HL-60/S4 treated with phorbol 12-myristate 13-acetate at 8.2 ng/mL for 4 days and 3 days (cell line): ENCODE measurements around the gene ACTA1.
"Not testable (repeated sequence)": the region's sequence is repeated elsewhere in the genome, so short reads cannot be mapped to it uniquely, and the experiment has no call there.

Experiments
- in situ Hi-C: fragments of 300-500 bp; cut with MboI; formaldehyde crosslinking; loops from 2 replicates; pipeline ENCODE4 v1.15.0; 2022; ENCODE audit warnings: low sequenced_read_pairs

The ACTA1 gene

DNA sequence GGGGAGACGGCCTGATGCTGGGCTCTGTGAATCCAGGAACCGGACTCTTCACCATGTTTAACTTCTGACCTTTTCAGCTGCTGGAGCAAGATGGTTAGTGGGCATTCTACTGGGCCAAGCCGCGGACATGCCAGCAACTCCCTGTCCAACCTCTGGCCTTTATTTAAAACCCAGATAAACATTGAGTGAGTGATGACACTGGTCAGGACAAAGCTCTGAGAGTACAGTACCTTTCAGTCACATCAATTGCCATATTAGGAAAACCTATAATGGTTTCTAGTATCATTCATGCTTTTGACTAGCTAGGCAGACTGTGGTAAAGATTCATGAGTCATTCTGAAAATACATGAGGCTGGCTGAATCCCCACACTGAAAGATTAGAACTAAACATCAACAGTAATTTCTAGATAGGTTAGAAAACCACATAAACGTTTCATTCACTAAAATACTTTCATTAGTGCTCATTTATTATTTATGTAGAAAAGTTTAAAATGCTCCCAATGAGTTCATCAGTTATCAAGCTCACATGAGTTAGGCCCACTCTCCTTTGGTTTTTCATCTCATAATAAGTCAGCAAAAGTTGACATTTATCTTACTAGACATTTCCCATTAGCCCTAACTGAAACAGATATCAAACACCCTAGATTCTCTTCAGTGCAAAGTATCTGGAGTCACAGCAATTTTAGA lies 7.1 kb upstream of the ACTA1 start:
- in situ Hi-C loops, result no loop called here

DNA sequence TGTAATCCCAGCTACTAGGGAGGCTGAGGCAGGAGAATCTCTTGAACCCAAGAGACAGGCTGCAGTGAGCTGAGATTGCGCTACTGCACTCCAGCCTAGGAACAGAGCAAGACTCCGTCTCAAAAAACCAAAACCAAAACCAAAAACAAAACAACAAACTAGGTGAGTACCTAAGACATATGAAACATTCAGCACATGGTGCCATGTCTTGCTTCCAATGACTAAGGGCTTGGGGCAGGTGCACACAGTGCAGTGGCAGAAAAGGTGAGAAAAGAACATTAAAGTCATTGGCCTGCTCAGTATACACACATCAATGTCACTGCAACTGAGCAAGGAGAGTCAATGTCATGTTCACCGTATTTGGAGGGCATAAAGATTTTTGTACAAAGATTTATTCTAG lies 4.1 kb upstream of the ACTA1 start:
- in situ Hi-C loops, result loop anchor here (10.0 kb wide), 1 partner anchor 63 kb away; no protein-coding TSS in a partner anchor

DNA sequence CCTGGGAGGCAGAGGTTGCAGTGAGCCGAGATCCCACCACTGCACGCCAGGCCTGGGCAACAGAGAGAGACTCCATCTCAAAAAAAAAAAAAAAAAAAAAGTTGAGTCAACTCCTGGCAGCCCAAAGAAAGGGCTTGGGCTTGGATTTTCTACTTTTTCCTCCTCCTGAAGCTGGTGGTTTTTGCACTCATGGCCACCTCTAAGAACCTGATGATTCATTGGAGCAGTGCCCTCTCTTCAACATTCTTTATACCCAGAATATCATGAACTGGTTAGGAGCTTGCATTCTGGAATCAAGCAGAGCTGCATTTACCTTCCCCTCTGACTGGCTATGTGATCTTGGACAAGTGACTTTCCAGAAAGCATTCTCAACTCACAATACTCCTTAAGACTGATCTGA lies 3.5 kb upstream of the ACTA1 start:
- in situ Hi-C loops, result loop anchor here (10.0 kb wide), 1 partner anchor 63 kb away; no protein-coding TSS in a partner anchor

DNA sequence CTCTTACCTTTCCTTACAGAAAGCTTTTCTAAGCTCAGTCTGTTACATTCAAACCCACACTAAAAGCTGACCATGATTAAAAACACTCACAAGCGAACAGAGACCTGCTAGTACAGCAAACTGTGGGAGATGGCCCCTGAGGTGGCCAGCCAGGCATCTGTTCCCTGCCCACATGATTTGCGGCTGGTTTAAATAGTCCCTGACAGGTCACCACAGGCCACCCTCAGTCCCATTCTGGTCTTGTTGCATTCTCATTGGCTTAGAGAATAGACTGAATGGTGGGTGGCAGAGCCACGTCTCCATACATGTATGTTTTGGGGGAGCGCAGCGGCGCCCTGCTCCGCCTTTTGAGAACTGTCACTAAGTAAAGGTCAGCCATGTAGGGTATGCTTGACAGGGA lies 2.3 kb upstream of the ACTA1 start:
- in situ Hi-C loops, result loop anchor here (10.0 kb wide), 1 partner anchor 61 kb away; no protein-coding TSS in a partner anchor

DNA sequence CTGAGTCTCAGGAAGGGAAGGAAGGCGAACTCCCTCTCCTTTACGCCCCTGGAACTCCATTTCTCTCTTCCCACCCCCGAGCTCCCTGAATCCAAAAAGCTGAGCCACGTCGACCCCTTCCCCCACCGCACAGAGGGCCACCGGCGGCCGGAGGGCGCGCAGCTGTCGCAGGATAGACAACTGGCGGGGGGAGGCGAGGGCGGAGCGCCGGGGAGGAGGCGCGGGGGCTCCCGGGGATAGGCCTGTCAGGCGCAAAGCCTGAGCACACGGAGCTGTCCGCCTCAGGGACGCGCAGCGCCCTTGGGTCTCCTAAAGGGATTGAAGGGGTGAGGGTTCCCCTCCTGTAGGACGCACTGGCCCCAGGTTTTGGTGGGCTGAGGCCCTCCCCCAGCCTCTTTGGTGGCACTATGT lies 752 bp upstream of the ACTA1 start:
- in situ Hi-C loops, result loop anchor here (10.0 kb wide), 1 partner anchor 60 kb away; no protein-coding TSS in a partner anchor

DNA sequence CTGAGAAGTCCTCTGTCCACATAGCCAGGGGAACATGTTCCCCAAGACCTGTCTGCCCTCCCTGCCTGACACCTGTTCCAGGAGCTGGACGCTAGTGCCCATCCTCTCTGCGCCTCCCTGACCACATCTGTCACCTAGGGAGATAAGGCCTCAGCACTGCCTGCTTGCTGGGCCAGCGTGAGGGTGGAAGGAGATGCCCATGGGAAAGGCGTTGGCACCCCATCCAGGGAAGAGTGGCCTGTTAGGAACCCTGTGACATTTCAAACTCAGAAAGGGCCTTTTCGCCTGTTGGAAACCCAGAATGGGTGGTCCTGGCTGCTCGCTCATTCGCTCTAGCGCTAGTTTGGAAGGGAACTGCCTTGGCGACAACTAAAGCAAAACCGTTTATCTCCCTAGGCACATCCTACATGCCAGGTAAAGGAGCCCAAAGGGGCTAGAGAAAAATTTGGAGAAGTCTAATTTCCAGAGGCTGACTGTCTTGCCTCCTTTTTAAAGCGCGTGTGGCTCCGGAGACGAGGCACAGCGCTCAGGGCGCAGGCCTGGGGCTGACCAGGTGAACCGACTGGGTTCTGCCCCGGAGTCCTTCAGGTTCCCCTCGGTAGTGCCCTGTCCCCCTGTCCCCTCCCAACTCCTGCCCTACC lies 410 bp downstream of the ACTA1 start:
- in situ Hi-C loops, result loop anchor here (10.0 kb wide), 1 partner anchor 59 kb away; no protein-coding TSS in a partner anchor

DNA sequence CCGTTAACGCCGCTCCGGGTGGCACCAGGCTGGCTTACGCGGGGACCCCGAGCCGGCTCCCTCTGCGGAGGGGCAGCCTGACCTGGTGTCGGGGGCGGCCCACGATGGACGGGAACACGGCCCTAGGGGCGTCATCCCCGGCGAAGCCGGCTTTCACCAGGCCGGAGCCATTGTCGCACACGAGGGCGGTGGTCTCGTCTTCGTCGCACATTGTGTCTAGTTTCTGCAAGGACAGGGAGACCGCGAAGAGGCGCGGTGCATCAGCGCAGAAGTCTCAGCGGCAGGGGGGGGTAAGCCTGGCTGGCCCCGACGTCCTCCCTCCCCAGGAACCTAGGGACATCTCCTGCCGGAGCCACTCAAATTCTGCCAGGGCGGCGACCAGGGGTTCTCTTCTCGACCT lies 989 bp downstream of the ACTA1 start:
- in situ Hi-C loops, result loop anchor here (10.0 kb wide), 1 partner anchor 58 kb away; no protein-coding TSS in a partner anchor

DNA sequence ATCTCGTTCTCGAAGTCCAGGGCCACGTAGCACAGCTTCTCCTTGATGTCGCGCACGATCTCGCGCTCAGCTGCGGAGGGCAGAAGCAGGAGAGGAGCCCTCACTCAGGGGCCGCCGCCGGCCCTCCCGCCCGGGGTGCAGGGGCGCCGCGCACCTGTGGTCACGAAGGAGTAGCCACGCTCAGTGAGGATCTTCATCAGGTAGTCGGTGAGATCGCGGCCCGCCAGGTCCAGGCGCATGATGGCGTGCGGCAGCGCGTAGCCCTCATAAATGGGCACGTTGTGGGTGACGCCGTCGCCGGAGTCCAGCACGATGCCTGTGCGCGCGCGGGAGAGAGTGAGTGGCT lies 1.8 kb downstream of the ACTA1 start:
- in situ Hi-C loops, result loop anchor here (10.0 kb wide), 1 partner anchor 57 kb away; no protein-coding TSS in a partner anchor

DNA sequence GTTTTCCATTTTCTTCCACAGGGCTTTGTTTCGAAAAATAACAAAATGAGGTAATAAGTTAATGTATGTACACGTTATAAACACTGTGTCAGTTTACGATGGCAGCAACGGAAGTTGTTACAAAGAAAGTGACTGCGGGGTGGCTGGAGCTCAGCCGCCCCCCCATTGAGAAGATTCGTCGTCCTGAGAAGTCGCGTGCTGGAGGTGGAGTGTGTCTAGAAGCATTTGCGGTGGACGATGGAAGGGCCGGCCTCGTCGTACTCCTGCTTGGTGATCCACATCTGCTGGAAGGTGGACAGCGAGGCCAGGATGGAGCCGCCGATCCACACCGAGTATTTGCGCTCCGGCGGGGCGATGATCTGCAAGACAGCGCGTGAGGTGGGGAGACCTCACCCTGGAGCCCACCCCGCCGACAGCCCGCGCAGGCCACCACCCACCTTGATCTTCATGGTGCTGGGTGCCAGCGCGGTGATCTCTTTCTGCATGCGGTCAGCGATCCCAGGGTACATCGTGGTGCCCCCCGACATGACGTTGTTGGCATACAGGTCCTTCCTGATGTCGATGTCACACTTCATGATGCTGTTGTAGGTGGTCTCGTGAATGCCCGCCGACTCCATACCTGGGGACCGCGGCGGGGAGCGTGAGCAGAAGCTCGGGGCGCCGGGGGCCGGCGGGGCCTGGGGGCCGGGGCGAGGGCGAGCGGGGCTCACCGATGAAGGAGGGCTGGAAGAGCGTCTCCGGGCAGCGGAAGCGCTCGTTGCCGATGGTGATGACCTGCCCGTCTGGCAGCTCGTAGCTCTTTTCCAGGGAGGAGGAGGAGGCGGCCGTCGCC lies 2.4 kb downstream of the ACTA1 start:
- in situ Hi-C loops, result loop anchor here (10.0 kb wide), 1 partner anchor 57 kb away; no protein-coding TSS in a partner anchor

DNA sequence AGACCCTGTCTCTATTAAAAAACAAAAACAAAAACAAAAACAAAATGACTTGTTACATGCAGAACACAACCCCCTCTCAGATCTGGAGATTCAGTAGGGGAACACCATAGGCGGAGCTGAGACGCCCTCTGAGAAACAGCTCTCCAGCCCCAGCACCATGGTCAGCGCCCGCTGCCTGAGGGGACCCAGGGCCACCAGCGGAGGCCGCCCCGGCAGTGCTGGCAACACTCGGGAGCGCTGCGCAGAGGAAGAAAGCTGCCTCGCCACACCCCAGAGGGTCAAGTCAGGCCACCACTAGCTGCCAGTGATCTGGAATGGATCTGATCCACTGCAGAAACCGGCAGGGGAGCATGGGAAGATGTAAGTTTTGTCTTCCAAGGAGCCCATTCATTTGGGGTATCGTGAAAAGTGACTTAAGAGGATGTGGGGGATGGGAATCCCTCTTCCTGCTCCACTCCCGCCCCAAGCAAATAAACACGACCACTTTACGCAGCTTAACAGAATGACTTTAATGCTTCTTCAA lies 3.1 kb downstream of the ACTA1 start:
- in situ Hi-C loops, result loop anchor here (10.0 kb wide), 1 partner anchor 56 kb away; no protein-coding TSS in a partner anchor

DNA sequence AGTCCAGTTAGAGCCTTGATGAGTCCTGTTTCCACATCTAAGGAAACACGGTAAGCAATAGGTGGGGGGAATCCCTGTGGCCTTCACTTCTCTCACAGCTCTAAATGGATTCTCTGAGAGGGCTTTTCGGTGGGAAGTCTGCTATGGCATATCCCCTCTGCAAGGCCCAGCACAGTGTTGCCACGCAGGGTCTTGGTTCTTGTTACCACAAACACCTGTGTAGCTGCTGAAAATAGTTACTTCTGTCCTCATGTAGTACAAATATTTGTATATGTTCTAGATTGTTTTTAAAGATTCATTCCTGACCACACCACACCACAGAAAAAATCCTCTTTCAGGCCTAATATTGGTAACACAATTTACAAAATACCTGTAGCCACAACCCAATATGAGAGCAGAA lies 5.6 kb downstream of the ACTA1 start:
- in situ Hi-C loops, result no loop called here

DNA sequence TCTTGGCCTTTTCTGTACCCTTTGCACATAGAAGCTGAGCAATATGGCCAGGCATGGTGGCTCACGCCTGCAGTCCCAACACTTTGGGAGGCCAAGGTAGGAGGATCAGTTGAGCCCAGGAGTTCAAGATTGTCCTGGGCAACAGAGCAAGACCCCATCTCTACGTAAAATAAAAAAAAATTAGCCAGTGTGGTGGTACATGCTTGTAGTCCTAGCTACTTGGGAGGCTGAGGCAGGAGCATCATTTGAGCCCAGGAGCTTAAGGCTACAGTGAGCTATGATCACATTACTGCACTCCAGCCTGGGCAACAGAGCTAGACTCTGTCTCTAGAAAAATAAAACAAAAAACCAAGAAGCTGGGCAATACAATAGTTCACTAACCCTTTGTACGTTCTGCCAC lies 6.3 kb downstream of the ACTA1 start:
- in situ Hi-C loops, result no loop called here

DNA sequence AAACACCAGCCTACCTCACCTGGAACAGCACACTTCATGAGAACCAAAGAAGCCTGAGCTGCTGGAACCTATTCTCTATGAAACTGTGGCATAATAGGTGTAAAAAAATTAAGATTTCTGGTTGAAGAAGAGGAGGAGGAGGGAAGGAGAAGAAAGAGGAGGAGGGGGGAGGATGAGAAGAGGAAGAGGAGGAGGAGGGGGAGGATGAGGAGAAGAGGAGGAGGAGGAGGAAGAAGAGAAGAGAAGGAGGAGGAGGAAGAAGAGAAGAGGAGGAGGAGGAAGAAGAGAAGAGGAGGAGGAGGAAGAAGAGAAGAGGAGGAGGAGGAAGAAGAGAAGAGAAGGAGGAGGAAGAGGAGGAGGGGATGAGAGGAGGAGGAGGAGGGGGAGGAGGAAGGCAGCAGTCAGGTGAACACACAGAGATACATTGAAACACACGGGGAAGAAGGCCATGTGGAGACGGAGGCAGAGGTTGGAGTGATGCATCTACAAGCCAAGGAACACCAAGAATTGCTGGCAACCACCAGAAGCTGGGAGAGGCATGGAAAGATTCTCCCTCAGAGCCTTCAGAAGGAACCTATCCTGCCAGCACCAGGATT lies 8.2 kb downstream of the ACTA1 start:
- in situ Hi-C loops, result no loop called here

DNA sequence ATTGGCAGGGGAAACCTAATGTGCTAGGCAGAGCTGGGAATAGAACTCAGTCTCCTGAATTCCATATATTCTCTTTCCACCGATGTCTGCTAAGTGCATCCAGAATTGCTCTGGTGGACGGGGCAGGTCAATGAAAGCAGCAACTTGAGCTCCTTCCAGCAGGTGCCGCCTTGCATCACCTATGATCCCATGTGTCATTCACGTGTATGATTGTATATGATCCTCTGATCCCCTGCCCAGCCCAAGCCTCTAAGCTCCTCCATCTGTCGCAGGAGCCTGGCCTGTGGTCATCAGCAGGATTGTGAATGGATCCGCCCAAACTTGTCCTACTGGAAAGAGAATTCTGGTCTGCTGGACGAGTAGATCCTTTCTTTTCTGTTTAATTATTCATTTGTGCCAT lies 13.1 kb downstream of the ACTA1 start:
- in situ Hi-C loops, result no loop called here

DNA sequence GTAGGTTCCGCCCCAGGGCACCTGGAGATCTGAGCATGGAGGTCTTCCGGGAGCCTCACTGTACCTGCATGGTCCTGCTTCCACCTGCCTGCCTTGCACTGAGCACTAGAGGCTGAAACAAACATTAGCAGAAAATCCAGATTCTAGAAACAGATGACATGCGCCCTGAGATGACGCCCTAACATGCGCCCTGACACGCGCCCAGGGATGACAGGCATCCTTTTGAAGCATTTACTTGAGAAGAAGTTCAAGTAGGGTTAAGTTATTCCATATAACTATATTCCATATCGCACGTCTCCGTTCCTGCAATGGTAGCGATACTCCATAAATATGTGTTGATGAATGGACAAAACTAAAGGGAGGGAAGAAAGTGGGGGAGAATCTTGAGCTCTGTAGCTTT lies 13.7 kb downstream of the ACTA1 start:
- in situ Hi-C loops, result no loop called here

DNA sequence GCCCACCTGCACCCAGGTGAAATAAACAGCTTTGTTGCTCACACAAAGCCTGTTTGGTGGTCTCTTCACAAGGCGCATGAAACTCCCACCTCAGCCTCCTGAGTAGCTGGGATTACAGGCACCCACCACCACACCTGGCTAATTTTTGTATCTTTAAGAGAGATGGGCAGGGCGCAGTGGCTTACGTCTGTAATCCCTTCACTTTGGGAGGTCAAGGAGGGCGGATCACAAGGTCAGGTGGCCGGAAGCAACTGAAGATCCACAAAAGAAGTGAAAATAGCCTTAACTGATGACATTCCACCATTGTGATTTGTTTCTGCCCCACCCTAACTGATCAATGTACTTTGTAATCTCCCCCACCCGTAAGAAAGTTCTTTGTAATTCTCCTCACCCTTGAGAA lies 15.3 kb downstream of the ACTA1 start:
- in situ Hi-C loops, result not testable (repeated sequence)

DNA sequence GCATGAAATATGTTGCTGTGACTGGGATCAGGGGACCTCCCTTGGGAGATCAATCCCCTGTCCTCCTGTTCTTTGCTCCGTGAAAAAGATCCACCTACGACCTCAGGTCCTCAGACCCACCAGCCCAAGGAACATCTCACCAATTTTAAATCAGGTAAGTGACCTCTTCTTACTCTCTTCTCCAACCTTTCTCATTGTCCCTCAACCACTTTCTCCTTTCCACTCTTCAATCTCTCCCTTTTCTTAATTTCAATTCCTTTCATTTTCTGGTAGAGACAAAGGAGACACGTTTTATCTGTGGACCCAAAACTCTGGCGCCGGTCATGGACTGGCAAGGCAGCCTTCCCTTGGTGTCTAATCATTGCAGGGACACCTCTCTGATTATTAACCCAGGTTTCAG lies 21.1 kb downstream of the ACTA1 start:
- in situ Hi-C loops, result not testable (repeated sequence)

DNA sequence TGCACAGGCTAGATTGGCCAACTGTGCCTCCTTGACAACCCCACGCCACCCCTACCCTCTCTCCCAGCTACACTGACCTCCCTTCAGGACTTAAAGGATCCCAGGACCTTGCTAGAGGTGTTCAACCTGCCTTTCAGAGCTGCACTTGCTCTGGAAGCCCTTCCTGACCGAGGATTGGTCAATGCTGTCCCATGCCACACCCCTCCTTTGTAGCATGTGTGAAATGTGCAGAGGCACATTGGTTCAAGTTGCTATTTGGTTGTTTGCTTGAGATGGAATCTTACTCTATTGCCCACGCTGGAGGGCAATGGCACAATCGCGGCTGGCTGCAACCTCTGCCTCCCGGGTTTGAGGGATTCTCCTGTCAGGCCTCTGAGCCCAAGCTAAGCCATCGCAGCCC lies 21.8 kb downstream of the ACTA1 start:
- in situ Hi-C loops, result no loop called here

DNA sequence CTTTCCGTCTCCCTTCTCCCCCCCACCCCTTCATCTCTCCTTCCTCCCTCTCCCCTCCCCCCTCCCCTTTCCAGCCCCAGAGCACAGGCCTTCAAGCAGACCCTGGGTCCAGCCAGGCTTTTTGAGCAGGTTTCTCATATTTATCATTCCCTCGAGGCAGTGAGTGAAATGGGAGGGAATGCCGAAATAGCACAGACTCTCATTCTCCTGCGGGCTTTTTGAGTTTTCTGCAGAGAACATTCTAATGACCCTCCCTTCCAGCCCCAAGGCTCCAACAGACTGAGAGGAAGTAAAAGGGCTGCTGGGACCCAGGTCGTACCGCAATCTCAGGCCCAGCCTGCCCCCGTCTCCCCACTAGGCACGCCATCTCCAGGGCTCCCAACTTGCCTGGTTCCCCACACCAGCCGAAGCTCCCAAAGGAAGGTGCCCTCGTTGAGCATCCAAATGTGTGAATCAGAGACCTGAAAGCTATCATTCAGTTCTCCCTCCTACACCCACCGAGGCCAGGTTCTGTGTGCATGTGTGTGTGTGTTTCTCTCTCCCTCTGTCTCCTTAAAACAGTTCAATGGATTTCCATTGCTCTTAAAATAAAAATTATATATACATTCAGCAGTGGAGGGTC lies 22.3 kb downstream of the ACTA1 start:
- in situ Hi-C loops, result no loop called here

DNA sequence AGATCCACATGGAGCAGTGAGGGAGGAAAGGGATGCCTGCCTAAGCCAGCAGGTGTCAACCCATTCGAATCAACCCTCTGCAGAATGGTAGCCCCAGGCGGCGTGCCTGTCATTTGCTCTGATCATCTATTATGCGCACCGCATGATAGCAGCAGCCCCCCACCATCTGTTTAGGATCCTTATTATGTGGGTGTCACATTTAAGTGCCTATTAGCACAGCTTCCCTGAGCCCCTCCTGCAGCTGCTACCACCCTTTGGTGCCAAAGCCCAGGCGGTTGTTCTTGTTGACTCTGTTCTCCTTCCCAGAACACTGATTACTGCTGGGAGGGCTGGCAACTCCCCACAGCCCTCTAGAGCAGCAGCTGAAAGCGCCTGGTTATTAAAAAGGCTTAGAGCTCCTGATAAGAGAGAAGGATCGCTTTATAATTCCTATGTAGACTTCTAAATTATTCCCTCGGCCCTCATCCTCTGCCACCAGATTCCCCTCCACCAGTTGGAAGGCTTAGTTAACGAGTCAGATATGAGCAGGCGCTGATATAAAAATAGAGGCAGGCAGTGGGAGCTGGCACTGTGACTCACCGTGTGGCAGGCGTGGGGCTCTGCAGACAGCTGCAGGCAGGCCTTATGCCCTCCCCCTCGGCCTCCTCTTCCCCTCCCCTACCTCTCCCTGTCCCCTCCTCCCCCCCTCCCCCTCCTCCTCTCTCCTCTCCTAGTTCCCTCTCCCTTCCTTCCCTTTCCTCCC lies 23.0 kb downstream of the ACTA1 start:
- in situ Hi-C loops, result no loop called here
